Type B pancreatic cell (in vitro differentiated cells): ENCODE measurements around the gene ERVMER34-1. TPM values are rescaled to one million over a fixed set of nuclear protein-coding genes. Genes with fewer than 3 reads are reported as not detected.

Source experiments
- DNase-seq: peaks from one replicate; pipeline ENCODE4 v3.0.0; 2021; ENCODE audit warnings: mixed read lengths; ENCODE audit not compliant: unreplicated experiment; ENCODE audit errors: extremely low spot score
- H3K27ac Mint-ChIP-seq: 2 replicates; pipeline ENCODE4 v1.8.0; 2021; ENCODE audit warnings: mild to moderate bottlenecking, mixed read lengths
- H3K27me3 Mint-ChIP-seq: 2 replicates; pipeline ENCODE4 v1.8.0; 2021; ENCODE audit warnings: mixed read lengths
- H3K36me3 Mint-ChIP-seq: 2 replicates; pipeline ENCODE4 v1.8.0; 2021; ENCODE audit warnings: mixed read lengths
- H3K4me1 Mint-ChIP-seq: one replicate; pipeline ENCODE4 v1.8.0; 2021; ENCODE audit warnings: mixed read lengths; ENCODE audit not compliant: unreplicated experiment
- H3K4me3 Mint-ChIP-seq: 2 replicates; pipeline ENCODE4 v1.8.0; 2021; ENCODE audit warnings: mild to moderate bottlenecking, mixed read lengths
- H3K9me3 Mint-ChIP-seq: 2 replicates; pipeline ENCODE4 v1.8.0; 2021; ENCODE audit warnings: mixed read lengths
- CTCF ChIP-seq: fragments of 200-600 bp; sonication (generic); conservative IDR thresholded peaks from 2 replicates; pipeline ENCODE4 v1.5.0; 2021; ENCODE audit warnings: antibody characterized with exemption, mild to moderate bottlenecking
- long read RNA-seq: library from polyadenylated mRNA; unstranded; transcript quantifications from one replicate; pipeline ENCODE4 v2.0.0, GENCODE V29; 2020
- total RNA-seq: library from RNA; stranded (reverse); gene quantifications from 2 replicates; pipeline ENCODE4 v1.2.1, GENCODE V29; 2021; ENCODE audit warnings: low replicate concordance

Gene ERVMER34-1
- 1.9 and 3.9 TPM in 2 replicates for total RNA-seq
- long read RNA-seq, partial matches to known transcripts: 0 of 2 reads
- long read RNA-seq, other reads (novel, unspliced or antisense): 0 of 2 reads

- peak; percentile 69 for DNase-seq
- Mint-ChIP-seq H3K36me3 (no peaks in the 10 kb centered on the region), H3K4me1 (peaks cover 3% of the 10 kb centered on the region), H3K27me3 (peaks cover 28% of the 10 kb centered on the region), H3K27ac (peak within 1 kb of the TSS; percentile 48), H3K4me3 (peak within 1 kb of the TSS; percentile 88), H3K9me3 (no peaks in the 10 kb centered on the region)
- TF ChIP-seq CTCF: no peak
These were observed at the start of gene ERVMER34-1 for GRCh38 chr4:52750819-52751486. Gene ERVMER34-1 (minus strand): TSS chr4:52751425. CDS start chr4:52745520, 5,905 bp downstream.

GRCh38 chr4:52799813-52800212, 48.6 kb upstream of the ERVMER34-1 start:
- TF ChIP-seq CTCF: no peak
- peaks cover 4% of the 10 kb centered on the region for H3K9me3 Mint-ChIP-seq
- no peak for DNase-seq
- no peaks in the 10 kb centered on the region for H3K27me3 Mint-ChIP-seq
- H3K4me3 Mint-ChIP-seq: no peak overlapping the region
- H3K27ac Mint-ChIP-seq: no peak overlapping the region
- no peaks in the 10 kb centered on the region for H3K36me3 Mint-ChIP-seq
- H3K4me1 Mint-ChIP-seq: no peaks in the 10 kb centered on the region

GRCh38 chr4:52795533-52795932, 44.3 kb upstream of the ERVMER34-1 start:
- Mint-ChIP-seq H3K36me3 (no peaks in the 10 kb centered on the region), H3K27ac (no peak overlapping the region), H3K9me3 (peaks cover 4% of the 10 kb centered on the region), H3K4me3 (no peak overlapping the region), H3K27me3 (no peaks in the 10 kb centered on the region), H3K4me1 (no peaks in the 10 kb centered on the region)
- no peak for TF ChIP-seq CTCF
- no peak for DNase-seq

- Mint-ChIP-seq H3K4me1 (no peaks in the 10 kb centered on the region), H3K27me3 (no peaks in the 10 kb centered on the region)
- TF ChIP-seq CTCF: no peak
These were observed 40.7 kb upstream of the ERVMER34-1 start for GRCh38 chr4:52791936-52792335.

GRCh38 chr4:52789774-52790173, 38.5 kb upstream of the ERVMER34-1 start:
- TF ChIP-seq CTCF: no peak
- no peaks in the 10 kb centered on the region for H3K27me3 Mint-ChIP-seq
- no peak for DNase-seq
- no peak overlapping the region for H3K27ac Mint-ChIP-seq
- no peaks in the 10 kb centered on the region for H3K9me3 Mint-ChIP-seq
- no peaks in the 10 kb centered on the region for H3K36me3 Mint-ChIP-seq
- no peaks in the 10 kb centered on the region for H3K4me1 Mint-ChIP-seq
- no peak overlapping the region for H3K4me3 Mint-ChIP-seq

More at GRCh38 chr4:52791936-52792335, 40.7 kb upstream of the ERVMER34-1 start:
- DNase-seq: no peak
- H3K27ac Mint-ChIP-seq: no peak overlapping the region
- no peaks in the 10 kb centered on the region for H3K36me3 Mint-ChIP-seq
- H3K9me3 Mint-ChIP-seq: no peaks in the 10 kb centered on the region
- H3K4me3 Mint-ChIP-seq: no peak overlapping the region
